HG02852 (cell line): ENCODE data around the gene FOXN3.

ENCODE experiments used
- ATAC-seq: cut with Tn5 transposase; IDR thresholded peaks from one replicate; pipeline ENCODE4 v1.9.1; 2021; ENCODE audit warnings: mild to moderate bottlenecking, moderate library complexity; ENCODE audit not compliant: unreplicated experiment

FOXN3 gene

DNA sequence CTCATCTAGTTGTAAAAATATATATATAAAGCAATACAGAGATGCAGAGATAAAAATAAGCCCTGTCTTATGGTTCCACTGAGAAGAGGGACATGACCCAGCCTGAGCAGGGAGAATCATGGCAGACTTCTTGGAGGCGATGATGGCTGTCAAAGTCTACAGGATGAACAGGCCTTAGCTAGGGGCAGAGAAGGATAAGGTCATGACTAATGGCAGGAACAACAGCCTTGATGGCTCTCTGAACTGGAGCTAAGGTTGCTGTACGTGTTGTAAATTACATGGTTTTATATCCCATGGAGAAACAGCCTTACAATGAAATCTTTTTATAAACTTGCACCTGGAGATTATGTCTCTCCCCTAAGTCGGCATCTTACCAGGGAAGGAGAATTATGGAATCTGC lies 32.4 kb downstream of the FOXN3 start:
- ATAC-seq, result no peak

DNA sequence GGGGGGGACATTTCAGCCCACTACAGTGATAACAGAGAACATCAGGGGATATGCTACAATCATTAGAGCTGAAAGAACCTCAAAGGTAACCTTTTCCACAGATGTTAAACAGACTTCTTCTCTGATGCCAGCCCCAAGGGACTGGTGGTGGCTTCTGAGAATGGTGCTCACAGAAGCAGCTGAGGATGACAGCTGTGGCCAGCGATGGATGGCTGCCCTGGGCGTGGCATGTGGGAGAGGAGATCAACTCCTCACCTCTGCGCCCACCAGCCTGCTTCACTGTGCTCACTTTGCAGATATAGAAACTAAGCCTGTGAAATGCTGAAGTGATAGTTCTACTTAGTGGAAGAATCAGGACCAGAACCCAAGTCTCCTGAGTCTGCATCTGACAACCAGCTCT lies 33.0 kb downstream of the FOXN3 start:
- ATAC-seq, result peak; percentile 72

- ATAC-seq, result no peak
These were observed 33.9 kb downstream of the FOXN3 start for GRCh38 chr14:89382901-89383845.

- ATAC-seq, result no peak
These were observed 34.5 kb downstream of the FOXN3 start for GRCh38 chr14:89382487-89382886.

DNA sequence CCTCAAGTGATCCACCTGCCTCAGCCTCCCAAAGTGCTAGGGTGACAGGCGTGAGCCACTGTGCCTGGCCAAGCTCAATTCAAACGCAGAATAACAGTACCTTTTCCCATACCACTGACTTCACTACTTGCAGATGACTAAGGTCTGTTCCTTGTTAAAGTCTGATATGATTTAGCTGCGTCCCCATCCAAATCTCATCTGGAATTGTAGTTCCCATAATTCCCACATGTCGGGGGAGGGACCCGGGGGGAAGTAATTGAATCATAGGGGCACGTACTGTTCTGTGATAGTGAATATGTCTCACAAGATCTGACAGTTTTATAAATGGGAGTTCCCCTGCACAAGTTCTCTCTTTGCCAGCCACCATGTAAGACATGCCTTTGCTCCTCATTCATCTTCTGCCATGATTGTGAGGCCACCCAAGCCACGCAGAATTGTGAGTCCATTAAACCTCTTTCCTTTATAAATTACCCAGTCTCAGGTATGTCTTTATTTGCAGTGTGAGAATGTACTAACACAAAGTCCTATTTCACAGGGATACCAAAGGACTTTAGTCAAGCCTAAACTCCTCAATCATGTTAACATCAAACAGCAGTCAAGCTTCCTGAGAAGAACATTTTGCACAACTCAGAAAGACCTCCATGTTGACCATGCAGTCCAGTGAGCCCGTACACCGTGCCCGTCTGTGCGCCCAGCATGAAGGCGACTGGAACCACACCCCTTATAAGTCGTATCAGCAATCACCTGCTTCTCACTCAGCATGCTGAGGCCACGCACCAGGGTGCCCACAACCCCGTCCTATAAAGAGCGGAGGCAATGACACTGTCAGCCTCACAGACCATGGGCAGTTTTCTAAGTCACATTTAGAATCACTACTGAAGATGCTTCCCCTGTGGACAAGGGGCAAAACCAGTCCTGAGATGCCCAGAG lies 36.9 kb downstream of the FOXN3 start:
- ATAC-seq, result no peak

DNA sequence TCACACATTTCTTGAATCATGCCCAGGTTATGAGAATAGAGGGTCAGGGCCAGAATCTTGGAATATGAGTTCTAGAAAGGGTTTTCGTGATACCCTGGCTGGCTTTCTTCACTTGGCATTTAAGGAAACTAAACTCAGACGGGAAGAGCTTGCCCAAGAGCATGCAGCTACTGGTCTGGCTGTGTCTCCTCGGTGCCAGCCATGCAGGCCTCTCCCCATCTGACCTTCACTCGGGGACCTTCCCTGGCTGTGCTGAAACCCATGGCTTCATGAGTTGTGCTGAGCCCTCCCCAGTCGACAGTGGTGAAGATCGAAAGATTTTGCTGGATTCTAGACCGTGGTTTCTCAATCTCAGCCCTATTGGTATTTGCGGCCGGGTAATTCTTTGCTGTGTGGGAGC lies 38.0 kb downstream of the FOXN3 start:
- no peak for ATAC-seq

DNA sequence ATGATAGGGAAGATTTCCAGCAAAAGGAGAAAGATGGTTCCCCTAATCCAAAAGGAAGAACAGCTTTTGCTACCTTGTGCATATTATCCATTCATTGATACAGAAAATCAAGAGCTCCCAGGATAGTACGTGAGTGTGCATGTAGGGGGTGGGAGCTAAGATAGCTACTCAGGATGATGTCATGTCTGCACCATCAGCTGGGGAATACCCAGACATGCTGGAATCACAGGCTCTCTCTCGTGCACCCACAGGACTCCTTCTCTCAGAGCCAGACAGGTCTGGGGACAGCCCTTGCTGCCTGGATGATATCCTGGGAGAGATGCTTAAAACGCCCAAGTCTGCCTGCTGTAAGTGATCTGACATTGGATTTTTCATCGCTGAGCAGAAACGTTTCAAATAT lies 38.9 kb downstream of the FOXN3 start:
- ATAC-seq, result peak; percentile 92

- no peak for ATAC-seq
These were observed 39.5 kb downstream of the FOXN3 start for GRCh38 chr14:89377544-89377943.

DNA sequence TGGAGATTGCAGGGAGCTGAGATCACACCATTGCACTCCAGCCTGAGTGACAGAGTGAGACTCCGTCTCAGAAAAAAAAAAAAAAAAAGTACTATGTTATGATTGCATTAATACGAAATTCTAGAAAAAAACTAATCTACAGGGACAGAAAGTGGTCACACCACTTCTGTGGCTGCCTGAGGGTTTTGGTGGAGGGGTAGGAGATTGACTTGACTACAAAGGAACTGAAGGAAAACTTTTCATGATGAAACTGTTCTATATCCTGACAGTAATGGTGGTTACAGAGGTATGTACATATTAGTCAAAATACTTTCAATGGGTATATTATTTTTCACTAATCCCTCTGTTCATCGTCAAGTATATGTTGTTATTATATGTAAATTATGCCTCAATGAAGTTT lies 42.1 kb downstream of the FOXN3 start:
- no peak for ATAC-seq

GRCh38 chr14:89373185-89373584 lies 43.8 kb downstream of the FOXN3 start:
- ATAC-seq, result no peak

GRCh38 chr14:89372512-89372883 lies 44.5 kb downstream of the FOXN3 start:
- no peak for ATAC-seq

DNA sequence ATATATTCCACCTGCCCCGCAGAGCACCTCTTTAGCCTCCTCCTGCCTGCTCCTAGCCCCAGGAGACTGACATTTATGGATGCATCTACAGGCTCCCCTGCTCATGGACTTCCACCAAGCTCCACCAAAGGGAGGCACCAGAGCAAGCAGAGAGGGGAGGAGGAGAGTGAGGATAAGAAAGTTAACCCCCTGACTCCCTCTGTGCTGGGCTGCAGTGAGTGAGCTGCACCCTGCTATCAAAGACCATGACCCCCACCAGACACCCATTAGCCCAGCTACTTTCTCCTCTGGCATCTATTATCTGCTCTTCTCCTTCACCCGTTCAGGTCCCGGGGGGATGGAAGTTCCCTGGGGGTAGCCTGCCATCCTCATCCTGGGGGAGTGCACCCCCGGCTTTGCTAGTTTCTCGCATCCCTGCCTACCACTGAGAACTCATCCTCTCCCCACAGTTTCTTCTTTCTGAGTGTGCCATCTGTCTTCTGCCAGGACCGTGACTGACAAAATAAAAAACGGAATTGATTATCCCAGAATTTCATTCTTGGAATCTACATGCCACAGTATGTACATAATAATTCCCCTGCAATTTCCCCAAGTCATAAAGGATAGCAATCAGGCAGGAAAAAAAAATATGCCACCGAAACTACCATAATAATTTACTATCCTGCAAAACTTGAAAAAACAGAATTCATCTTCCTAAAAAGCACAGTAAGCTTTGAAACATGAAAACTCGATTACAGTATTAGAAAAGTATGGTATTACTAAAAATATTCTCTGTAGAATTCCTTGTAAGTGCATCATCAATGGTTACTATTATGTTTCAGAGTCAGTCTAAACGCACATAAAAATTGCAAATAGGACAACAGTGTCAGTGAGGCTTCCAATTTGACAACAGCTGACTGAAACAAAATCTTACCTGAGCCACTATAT lies 45.2 kb downstream of the FOXN3 start:
- no peak for ATAC-seq

GRCh38 chr14:89370781-89371180 lies 46.3 kb downstream of the FOXN3 start:
- no peak for ATAC-seq

DNA sequence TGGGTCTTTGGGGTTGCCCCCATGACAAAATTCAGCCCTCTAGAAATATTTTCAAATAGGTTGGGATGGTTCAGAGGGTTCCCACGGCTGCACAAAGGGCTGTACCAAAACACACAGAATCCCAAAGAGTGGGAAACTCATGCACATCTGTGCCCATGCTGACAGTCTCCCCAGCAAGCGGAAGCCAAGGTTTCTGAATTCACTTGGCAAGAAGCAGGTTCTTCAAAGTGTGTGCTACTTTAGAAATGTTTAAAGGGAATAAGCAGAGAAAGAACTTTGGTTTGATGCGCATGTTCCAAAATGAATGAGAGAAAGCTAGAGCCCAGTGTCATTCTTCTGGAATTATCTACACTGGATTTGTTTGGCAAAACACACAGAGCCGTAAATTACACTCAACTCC lies 46.7 kb downstream of the FOXN3 start:
- no peak for ATAC-seq

DNA sequence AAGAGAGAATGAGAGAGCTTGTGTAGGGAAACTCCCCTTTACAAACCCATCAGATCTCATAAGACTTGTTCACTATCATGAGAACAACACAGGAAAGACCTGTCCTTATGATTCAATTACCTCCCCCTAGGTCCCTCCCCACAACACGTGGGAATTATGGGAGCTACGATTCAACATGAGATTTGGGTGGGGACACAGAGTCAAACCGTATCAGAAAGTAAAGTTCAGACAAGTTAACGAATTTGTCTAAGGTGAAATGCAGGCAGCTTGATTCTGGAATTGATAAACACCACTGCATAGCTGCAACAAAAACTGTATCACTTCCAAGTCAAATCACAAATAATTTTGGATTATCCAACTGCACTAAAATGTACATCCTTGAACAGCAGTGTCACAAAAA lies 47.4 kb downstream of the FOXN3 start:
- no peak for ATAC-seq

GRCh38 chr14:89368490-89369477 lies 48.2 kb downstream of the FOXN3 start:
- no peak for ATAC-seq

GRCh38 chr14:89367779-89368120 lies 49.3 kb downstream of the FOXN3 start:
- ATAC-seq, result no peak

DNA sequence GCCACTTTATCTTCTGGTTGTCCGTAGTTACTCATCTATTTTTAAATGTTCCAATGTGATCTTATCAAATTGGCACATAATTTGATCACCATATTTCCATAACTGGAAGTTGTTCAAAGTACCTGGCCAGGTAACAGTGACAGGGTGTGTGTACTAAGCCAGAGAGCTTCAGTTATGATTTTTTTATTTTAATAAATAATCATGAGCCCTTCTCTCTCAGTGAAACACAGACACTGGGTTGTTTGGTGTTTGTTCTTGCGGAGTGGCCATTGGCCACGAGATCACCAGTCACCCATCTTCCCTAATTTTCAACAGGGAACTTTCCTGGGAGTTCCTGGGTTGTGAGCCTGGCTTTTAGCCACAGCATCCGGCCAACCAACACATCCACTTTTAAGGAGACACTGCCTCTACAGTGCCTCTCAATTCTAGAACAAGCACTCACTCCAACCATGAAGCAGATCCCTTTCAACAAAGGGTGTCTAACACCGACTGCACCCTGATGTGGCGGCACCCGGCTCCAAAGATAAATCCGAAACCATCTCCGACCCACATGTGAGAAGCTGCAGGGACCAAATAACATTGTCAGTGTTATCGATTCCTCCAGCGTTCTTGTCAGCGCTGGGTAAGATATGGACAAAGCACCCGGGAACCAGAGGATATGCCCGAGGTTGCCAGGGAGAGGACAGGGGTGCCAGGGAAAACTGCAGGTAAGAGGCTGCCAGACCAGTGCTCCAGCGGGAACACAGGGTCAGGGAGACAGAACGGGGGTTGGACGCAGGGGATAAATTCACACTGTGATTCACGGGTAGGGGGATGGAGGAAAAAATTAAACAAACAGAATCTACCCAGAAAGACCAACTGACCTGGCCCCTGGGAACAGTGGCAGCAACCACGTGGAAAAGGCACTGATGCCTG lies 49.9 kb downstream of the FOXN3 start:
- no peak for ATAC-seq
